Measurements from ENCODE around the gene DSCAM.

Gene DSCAM

DNA sequence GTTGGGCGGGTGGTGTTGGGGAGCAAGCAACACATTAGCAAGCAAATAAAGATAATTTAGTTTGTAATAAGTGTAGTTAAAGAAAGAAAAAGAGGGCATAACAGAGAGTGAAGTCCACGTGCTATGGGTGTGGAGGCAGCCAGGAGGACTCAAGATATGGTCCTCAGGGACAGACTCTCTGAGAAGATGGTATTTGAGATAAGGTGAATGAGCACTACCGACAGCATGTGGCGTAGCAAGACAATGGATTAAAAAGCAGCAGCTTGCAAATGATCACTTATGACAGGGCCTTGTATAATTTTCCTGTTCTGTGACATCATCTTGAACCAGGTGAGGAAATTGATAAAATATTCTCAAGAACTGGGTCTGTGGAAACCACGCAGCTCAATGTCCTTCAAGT is 491.9 kb downstream of the DSCAM start:
- H3K79me2 ChIP-seq (ENCODE audit: insufficient read depth, low read length), result no peaks in the 10 kb centered on the region
- H3K9me2 ChIP-seq (replicated peaks; ENCODE audit: insufficient read depth, low read length), result no peaks in the 10 kb centered on the region
- no peaks in the 10 kb centered on the region for H3F3A ChIP-seq (ENCODE audit: insufficient read depth)
- H3K27ac ChIP-seq (ENCODE audit: low read depth, low read length), result no peak overlapping the region
- H3K4me2 ChIP-seq (ENCODE audit: low read depth, low read length, poor library complexity, severe bottlenecking), result no peak overlapping the region
- TF ChIP-seq, protein P1, sequence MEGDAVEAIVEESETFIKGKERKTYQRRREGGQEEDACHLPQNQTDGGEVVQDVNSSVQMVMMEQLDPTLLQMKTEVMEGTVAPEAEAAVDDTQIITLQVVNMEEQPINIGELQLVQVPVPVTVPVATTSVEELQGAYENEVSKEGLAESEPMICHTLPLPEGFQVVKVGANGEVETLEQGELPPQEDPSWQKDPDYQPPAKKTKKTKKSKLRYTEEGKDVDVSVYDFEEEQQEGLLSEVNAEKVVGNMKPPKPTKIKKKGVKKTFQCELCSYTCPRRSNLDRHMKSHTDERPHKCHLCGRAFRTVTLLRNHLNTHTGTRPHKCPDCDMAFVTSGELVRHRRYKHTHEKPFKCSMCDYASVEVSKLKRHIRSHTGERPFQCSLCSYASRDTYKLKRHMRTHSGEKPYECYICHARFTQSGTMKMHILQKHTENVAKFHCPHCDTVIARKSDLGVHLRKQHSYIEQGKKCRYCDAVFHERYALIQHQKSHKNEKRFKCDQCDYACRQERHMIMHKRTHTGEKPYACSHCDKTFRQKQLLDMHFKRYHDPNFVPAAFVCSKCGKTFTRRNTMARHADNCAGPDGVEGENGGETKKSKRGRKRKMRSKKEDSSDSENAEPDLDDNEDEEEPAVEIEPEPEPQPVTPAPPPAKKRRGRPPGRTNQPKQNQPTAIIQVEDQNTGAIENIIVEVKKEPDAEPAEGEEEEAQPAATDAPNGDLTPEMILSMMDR (IDR thresholded peaks at IDR 0.05; ENCODE audit: insufficient read depth, low read length, poor library complexity, severe bottlenecking), result no peak
- TF ChIP-seq EZH2phosphoT487 (conservative IDR thresholded peaks at IDR 0.05; ENCODE audit: low read length), result no peak
- H3K9me3 ChIP-seq (ENCODE audit: insufficient read depth, low read length), result no peaks in the 10 kb centered on the region
- no peak overlapping the region for H3K4me3 ChIP-seq (ENCODE audit: insufficient read depth, low read length, poor library complexity, severe bottlenecking)
- no peaks in the 10 kb centered on the region for H3K36me3 ChIP-seq (ENCODE audit: low read length)
- no peak overlapping the region for H2AFZ ChIP-seq (ENCODE audit: low read depth, low read length, severe bottlenecking)
- no peaks in the 10 kb centered on the region for H3K27me3 ChIP-seq (ENCODE audit: low read length)
- no peaks in the 10 kb centered on the region for H4K20me1 ChIP-seq (ENCODE audit: low read depth, low read length)
- no peak overlapping the region for H3K9ac ChIP-seq (ENCODE audit: low read length)

GRCh38 chr21:40351006-40351405 is 496.0 kb downstream of the DSCAM start:
- no peak overlapping the region for H3K4me2 ChIP-seq (ENCODE audit: low read depth, low read length, poor library complexity, severe bottlenecking)
- H3K27ac ChIP-seq (ENCODE audit: low read depth, low read length), result no peak overlapping the region
- H3F3A ChIP-seq (ENCODE audit: insufficient read depth), result no peaks in the 10 kb centered on the region
- TF ChIP-seq, protein P1 (IDR thresholded peaks at IDR 0.05; ENCODE audit: insufficient read depth, low read length, poor library complexity, severe bottlenecking), result no peak
- TF ChIP-seq EZH2phosphoT487 (conservative IDR thresholded peaks at IDR 0.05; ENCODE audit: low read length), result no peak
- H3K27me3 ChIP-seq (ENCODE audit: low read length), result no peaks in the 10 kb centered on the region
- no peak overlapping the region for H3K9ac ChIP-seq (ENCODE audit: low read length)
- no peaks in the 10 kb centered on the region for H3K9me2 ChIP-seq (replicated peaks; ENCODE audit: insufficient read depth, low read length)
- H3K79me2 ChIP-seq (ENCODE audit: insufficient read depth, low read length), result no peaks in the 10 kb centered on the region
- no peaks in the 10 kb centered on the region for H3K9me3 ChIP-seq (ENCODE audit: insufficient read depth, low read length)
- no peak overlapping the region for H2AFZ ChIP-seq (ENCODE audit: low read depth, low read length, severe bottlenecking)
- H3K36me3 ChIP-seq (ENCODE audit: low read length), result no peaks in the 10 kb centered on the region
- H4K20me1 ChIP-seq (ENCODE audit: low read depth, low read length), result no peaks in the 10 kb centered on the region
- no peak overlapping the region for H3K4me3 ChIP-seq (ENCODE audit: insufficient read depth, low read length, poor library complexity, severe bottlenecking)

DNA sequence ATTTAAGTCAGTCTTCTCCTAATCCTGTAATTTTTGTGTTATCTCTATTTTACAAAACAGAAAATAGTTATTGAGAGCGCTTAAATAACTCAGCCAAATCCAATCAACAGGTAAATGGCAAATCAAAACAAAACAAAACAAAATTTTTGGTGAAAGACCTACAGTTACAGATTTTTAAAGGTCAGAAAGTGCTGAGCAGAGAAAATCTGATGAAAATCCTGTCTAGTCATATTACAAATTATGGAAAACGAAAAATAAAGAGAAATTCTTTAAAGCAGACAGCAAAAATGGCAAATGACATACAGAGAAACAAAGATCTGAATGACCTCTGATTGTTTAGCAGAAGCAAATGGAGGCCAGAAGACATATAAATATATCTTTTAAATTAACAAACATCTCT is 497.4 kb downstream of the DSCAM start:
- no peak overlapping the region for H2AFZ ChIP-seq (ENCODE audit: low read depth, low read length, severe bottlenecking)
- H3K9me2 ChIP-seq (replicated peaks; ENCODE audit: insufficient read depth, low read length), result no peaks in the 10 kb centered on the region
- no peaks in the 10 kb centered on the region for H3K36me3 ChIP-seq (ENCODE audit: low read length)
- no peak overlapping the region for H3K4me3 ChIP-seq (ENCODE audit: insufficient read depth, low read length, poor library complexity, severe bottlenecking)
- no peaks in the 10 kb centered on the region for H3K27me3 ChIP-seq (ENCODE audit: low read length)
- H4K20me1 ChIP-seq (ENCODE audit: low read depth, low read length), result no peaks in the 10 kb centered on the region
- H3K27ac ChIP-seq (ENCODE audit: low read depth, low read length), result no peak overlapping the region
- TF ChIP-seq, protein P1 (IDR thresholded peaks at IDR 0.05; ENCODE audit: insufficient read depth, low read length, poor library complexity, severe bottlenecking), result no peak
- no peak for TF ChIP-seq EZH2phosphoT487 (conservative IDR thresholded peaks at IDR 0.05; ENCODE audit: low read length)
- H3K4me2 ChIP-seq (ENCODE audit: low read depth, low read length, poor library complexity, severe bottlenecking), result no peak overlapping the region
- H3K79me2 ChIP-seq (ENCODE audit: insufficient read depth, low read length), result no peaks in the 10 kb centered on the region
- H3K9ac ChIP-seq (ENCODE audit: low read length), result no peak overlapping the region
- no peaks in the 10 kb centered on the region for H3F3A ChIP-seq (ENCODE audit: insufficient read depth)
- no peaks in the 10 kb centered on the region for H3K9me3 ChIP-seq (ENCODE audit: insufficient read depth, low read length)

All from SU-DHL-6 (cell line).